Hippocampal formation (tissue), 2 donors: ENCODE measurements around the gene CUBN.
A peak's percentile ranks its signal among the peaks of the same experiment; 100 is the strongest.
"Not testable (repeated sequence)": the region's sequence is repeated elsewhere in the genome, so short reads cannot be mapped to it uniquely, and the experiment has no call there.

Source experiments
- DNase-seq, 2 donors: peaks; one replicate each; lab custom pipeline; 2025; lab: John Stamatoyannopoulos, UW

The CUBN gene

GRCh38 chr10:16870331-16870730, 259.3 kb downstream of the CUBN start:
- DNase-seq, result no peak

GRCh38 chr10:16867990-16868389, 261.6 kb downstream of the CUBN start:
- no peak for DNase-seq

DNA sequence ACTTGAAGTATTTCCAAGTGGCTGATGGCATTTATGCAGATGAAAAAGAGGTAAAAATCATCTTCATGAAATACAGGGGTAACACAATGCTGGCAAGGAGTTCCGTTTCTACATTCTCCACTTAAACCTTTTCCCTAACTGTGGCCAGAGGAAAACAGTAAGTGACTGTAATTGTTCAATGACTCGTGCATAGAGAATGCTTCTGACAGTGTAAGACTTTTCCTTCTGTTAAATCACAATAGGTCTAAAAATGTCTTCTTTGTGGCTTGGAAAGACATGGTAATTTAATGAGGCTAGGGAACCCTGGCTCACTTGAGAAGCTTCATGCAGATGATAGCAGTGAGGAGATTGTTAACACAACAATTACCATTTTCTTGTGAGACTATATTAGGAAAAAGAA, 262.1 kb downstream of the CUBN start:
- no peak for DNase-seq

GRCh38 chr10:16866541-16867275, 262.9 kb downstream of the CUBN start:
- DNase-seq, result no peak

GRCh38 chr10:16865766-16866165, 263.8 kb downstream of the CUBN start:
- no peak for DNase-seq

- DNase-seq, result no peak
These were observed 265.8 kb downstream of the CUBN start for GRCh38 chr10:16863766-16864165.

- DNase-seq, result no peak
These were observed 272.2 kb downstream of the CUBN start for GRCh38 chr10:16857419-16857818.

- no peak for DNase-seq
These were observed 273.0 kb downstream of the CUBN start for GRCh38 chr10:16856567-16856966.

DNA sequence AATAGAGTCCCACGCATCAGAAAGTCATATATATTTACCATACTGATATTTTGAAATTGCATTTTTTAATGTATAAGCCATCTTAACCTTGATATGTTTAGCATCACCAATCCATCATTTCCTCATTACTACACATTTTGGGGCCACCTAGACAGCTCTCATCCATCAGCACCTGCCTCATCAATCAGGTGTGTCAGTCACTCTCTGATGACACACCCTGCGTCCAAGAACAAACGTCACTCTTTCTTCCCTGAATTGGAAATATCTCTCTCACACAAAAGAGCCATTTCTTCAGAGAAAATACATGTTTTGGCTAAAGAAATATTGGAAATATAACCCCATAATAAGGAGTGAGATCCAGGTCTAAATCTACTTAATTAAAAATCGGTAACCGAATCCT, 273.5 kb downstream of the CUBN start:
- DNase-seq, result no peak

- DNase-seq, result no peak
These were observed 275.0 kb downstream of the CUBN start for GRCh38 chr10:16854623-16855022.

- DNase-seq, result no peak
These were observed 275.8 kb downstream of the CUBN start for GRCh38 chr10:16853809-16854208.

- DNase-seq, result no peak
These were observed 276.4 kb downstream of the CUBN start for GRCh38 chr10:16853201-16853600.

DNA sequence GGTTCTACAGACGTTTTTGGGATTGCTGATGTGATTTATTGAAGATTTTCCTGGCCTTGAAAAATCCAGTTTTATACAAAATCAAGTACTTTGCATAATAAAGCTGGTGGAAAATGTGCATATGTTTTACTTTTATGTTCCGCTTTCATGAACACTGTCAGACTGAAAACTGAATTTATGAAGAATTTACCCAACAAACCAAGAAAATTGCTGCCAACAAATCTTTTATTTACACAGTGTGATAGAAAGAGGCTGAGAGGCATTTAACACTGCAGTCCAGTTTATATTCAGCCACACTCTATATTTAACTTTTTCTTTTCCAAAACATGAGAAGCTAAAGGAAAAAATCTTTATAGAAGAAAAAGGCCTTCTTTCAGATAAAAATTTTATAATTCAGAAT, 277.0 kb downstream of the CUBN start:
- DNase-seq, result no peak

DNA sequence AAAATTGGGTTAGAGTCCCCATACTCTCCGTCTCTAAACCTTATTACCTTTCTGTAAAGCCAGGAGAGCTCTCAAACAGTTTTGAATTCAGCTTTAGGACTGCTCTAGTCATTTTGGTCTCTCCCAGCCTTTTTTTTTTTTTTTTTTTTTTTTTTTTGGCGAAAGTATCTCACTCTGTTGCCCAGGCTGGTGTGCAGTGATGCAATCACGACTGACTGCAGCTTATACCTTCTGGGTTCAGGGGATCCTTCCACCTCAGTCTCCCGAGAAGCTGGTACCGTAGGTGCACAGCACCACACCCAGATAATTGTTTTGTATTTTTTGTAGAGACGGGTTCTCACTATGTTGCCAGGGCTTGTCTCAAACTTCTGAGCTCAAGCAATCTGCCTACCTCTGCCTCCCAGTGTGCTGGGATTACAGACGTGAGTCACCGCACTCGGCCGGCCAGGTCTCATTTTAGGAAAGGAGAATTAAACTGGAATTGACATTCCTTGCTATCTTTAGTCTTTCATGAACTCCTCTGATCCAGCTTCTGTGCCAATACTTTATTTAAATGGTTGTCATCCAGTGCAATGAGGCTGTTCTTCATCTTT, 281.0 kb downstream of the CUBN start:
- no peak for DNase-seq

DNA sequence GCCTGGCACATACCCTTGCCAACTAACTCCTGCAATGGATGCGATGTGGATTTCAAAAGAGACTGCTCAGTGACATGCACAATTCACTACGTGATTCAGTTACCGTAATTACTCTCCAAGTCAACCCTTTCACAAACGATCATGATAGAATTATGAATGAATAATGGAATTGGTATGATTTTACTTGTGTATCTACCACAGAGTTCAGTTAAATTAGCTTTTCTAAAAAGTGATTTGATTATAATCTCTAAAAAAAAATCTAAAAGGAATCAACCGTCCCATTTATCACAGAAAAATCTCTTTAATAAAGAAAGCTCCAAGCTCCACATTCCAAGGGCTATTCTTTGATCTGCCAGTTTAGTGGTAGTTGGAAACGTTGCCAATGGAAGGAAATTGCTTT, 282.0 kb downstream of the CUBN start:
- DNase-seq, result no peak

DNA sequence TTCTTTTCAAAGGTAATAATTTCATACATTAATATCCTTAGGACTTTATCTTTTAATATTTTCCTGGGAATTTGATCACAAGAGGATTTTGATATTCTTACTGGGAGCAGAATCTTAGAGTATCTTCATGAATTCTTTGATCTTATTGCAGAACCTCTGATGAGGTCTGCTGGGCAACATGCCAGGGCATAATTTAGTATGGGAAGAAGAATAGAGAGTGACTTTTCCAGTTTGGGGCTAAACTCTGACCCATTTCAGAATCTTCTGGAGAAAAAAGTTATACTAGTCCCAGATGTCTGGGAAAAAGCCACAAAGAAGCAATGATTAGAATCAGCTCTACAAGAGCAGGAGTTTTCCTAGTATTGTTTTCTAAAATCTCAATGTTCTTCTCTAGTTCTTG, 284.4 kb downstream of the CUBN start:
- DNase-seq, result no peak

GRCh38 chr10:16843252-16843870, 286.2 kb downstream of the CUBN start:
- DNase-seq, result peak in 1 of 2 donors; percentile 86

DNA sequence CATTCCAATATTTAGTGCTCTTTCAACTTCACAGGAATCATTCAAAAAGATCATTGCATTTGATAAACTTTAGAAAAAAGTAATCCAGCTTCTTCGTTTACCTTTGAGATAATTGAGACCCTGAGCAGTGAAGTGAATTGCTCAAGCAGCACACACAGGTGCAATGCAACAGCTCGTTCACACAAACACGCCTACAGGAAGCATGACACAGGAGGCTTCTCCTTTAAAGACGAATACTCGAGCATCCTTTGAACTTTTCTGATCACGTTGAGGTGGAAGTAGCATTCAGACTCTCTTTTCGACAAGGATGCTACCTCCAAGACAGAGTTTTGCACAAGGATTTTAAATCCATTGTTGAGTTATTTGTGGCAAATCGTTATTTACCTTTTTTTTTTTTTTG, 294.4 kb downstream of the CUBN start:
- DNase-seq, result no peak

- DNase-seq, result peak in 1 of 2 donors; percentile 7
These were observed 297.1 kb downstream of the CUBN start for GRCh38 chr10:16832351-16833080.

GRCh38 chr10:16828701-16829175, 300.9 kb downstream of the CUBN start:
- no peak for DNase-seq

DNA sequence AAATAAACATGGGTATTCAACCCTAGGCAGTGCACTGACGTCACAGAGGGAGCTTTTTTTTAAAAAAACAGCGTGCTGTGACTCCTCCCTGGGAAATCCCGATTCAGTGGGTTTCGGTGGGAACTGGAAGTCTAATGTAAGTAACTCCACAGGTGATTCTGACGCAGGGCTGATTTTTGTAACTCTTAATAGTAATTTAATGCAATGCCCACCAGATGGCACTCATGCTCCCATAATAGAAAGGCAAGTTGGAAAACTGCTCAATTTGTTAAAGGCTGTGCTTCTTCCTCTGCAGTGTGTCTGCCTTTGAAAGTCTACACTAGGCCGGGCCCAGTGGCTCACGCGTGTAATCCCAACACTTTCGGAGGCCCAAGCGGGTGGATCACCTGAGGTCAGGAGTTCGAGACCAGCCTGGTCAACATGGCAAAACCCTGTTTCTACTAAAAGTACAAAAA, 301.5 kb downstream of the CUBN start:
- DNase-seq, result peak; percentile 18 to 63

- not testable (repeated sequence) for DNase-seq
These were observed 302.1 kb downstream of the CUBN start for GRCh38 chr10:16827474-16827873.
